PC-3 (cell line): Measurements from ENCODE around the gene TPD52L1.

Experiments
- EZH2 ChIP-seq: fragments of 300-600 bp; sonication (generic); IDR thresholded peaks from one replicate; pipeline ENCODE4 v1.6.1; 2017; ENCODE audit warnings: antibody characterized with exemption, mild to moderate bottlenecking, low read length; ENCODE audit not compliant: unreplicated experiment
- TF ChIP-seq, protein P1 (sequence below): fragments of 300-600 bp; sonication (generic); conservative IDR thresholded peaks from 2 replicates; pipeline ENCODE4 v1.5.1; 2017; ENCODE audit warnings: antibody characterized with exemption, low read depth, mild to moderate bottlenecking, low read length

DNA sequence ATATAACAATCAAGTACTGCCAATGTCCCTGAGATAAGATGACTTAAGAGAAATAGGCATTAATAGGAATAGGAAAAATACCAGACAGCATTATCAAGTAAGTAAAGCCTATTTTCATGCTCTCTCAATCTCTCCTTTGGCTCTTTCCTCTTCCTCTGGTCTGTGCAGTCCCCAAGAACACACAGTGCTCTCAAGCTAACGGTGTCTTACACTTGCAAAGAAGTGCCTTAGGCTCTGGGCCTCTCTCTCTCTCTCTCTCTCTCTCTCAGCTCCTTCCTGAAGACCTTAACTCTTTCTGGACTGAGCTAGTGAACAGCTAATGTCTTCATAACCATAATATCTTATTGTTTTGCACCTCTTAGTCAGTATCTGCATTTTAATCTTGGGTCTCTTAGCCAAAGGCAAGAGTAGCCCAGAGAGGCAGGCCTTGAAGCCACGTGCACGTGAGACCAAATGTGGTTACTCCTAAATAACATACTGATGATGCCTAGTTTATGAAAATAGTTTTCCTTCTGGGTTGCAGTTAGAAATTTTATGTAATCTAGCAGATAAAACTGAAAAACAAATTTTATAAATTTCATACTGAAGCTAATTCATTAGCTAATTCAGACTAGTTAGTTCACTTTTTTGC lies 70.8 kb downstream of the TPD52L1 start:
- TF ChIP-seq, protein P1, sequence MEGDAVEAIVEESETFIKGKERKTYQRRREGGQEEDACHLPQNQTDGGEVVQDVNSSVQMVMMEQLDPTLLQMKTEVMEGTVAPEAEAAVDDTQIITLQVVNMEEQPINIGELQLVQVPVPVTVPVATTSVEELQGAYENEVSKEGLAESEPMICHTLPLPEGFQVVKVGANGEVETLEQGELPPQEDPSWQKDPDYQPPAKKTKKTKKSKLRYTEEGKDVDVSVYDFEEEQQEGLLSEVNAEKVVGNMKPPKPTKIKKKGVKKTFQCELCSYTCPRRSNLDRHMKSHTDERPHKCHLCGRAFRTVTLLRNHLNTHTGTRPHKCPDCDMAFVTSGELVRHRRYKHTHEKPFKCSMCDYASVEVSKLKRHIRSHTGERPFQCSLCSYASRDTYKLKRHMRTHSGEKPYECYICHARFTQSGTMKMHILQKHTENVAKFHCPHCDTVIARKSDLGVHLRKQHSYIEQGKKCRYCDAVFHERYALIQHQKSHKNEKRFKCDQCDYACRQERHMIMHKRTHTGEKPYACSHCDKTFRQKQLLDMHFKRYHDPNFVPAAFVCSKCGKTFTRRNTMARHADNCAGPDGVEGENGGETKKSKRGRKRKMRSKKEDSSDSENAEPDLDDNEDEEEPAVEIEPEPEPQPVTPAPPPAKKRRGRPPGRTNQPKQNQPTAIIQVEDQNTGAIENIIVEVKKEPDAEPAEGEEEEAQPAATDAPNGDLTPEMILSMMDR: no peak
- no peak for TF ChIP-seq EZH2
